ENCODE measurements around the gene HMCN1. TPM values are rescaled to one million over a fixed set of nuclear protein-coding genes. Genes with fewer than 3 reads are reported as not detected.

Gene HMCN1
- total and polyA plus RNA-seq, 4 donors = 3.2 to 149 (median 15.4) TPM

GRCh38 chr1:185874246-185874645, 140.1 kb downstream of the HMCN1 start:
- Histone ChIP-seq H3K36me3 (ENCODE audit: control insufficient read depth in 4 of 4, insufficient read depth in 4 of 4, low read length in 4 of 4) (no peaks in the 10 kb centered on the region), H3K9me3 (ENCODE audit: control insufficient read depth in 4 of 4, insufficient read depth in 3 of 4, low read length in 3 of 4) (no peaks in the 10 kb centered on the region), H3K4me3 (no peak overlapping the region), H3K27ac (ENCODE audit: low read depth in 1 of 2, low read length in 1 of 2) (no peak overlapping the region), H3K27me3 (ENCODE audit: control insufficient read depth in 3 of 3, insufficient read depth in 3 of 3, low read length in 2 of 3) (no peaks in the 10 kb centered on the region), H3K9ac (ENCODE audit: insufficient read depth in 1 of 2, low read length in 2 of 2) (no peak overlapping the region), H3K4me1 (ENCODE audit: control insufficient read depth in 5 of 5, insufficient read depth in 5 of 5, low read length in 5 of 5) (no peaks in the 10 kb centered on the region)
- ATAC-seq (ENCODE audit: insufficient read depth, low FRiP score) (no peak), DNase-seq (peak in 1 of 3 donors; percentile 6)
- TF ChIP-seq, protein P1, sequence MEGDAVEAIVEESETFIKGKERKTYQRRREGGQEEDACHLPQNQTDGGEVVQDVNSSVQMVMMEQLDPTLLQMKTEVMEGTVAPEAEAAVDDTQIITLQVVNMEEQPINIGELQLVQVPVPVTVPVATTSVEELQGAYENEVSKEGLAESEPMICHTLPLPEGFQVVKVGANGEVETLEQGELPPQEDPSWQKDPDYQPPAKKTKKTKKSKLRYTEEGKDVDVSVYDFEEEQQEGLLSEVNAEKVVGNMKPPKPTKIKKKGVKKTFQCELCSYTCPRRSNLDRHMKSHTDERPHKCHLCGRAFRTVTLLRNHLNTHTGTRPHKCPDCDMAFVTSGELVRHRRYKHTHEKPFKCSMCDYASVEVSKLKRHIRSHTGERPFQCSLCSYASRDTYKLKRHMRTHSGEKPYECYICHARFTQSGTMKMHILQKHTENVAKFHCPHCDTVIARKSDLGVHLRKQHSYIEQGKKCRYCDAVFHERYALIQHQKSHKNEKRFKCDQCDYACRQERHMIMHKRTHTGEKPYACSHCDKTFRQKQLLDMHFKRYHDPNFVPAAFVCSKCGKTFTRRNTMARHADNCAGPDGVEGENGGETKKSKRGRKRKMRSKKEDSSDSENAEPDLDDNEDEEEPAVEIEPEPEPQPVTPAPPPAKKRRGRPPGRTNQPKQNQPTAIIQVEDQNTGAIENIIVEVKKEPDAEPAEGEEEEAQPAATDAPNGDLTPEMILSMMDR (IDR thresholded peaks at IDR 0.05; ENCODE audit: control extremely low read depth, extremely low read depth) = no peak
- WGBS, 2 donors = 97% methylated on average over 2 of the region's 2 CpGs

DNA sequence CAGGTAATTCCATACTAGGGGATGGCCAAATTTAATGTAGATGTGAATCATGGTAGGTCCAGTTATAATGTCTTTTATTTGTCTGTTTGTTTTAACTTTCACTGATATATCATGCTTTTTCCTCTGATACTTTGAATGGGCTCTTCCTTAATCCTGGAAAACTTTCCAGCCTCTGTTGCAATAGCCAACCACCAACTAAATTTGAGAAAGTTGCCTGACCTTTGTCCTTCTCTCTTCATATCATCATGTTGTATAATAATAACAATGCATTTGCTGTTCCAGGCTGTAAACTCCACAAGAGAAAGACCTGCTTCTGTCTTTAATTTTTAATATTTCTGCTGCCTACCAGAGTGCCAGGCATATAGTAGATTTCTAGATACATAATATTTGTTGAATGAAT, 146.1 kb downstream of the HMCN1 start:
- Histone ChIP-seq H3K4me3 (no peak overlapping the region), H3K27ac (ENCODE audit: low read depth in 1 of 2, low read length in 1 of 2) (no peak overlapping the region), H3K36me3 (ENCODE audit: control insufficient read depth in 4 of 4, insufficient read depth in 4 of 4, low read length in 4 of 4) (no peaks in the 10 kb centered on the region), H3K4me1 (ENCODE audit: control insufficient read depth in 5 of 5, insufficient read depth in 5 of 5, low read length in 5 of 5) (no peaks in the 10 kb centered on the region), H3K9me3 (ENCODE audit: control insufficient read depth in 4 of 4, insufficient read depth in 3 of 4, low read length in 3 of 4) (peaks cover 0 to 1% (median 0%) of the 10 kb centered on the region in 4 donors), H3K27me3 (ENCODE audit: control insufficient read depth in 3 of 3, insufficient read depth in 3 of 3, low read length in 2 of 3) (no peaks in the 10 kb centered on the region), H3K9ac (ENCODE audit: insufficient read depth in 1 of 2, low read length in 2 of 2) (no peak overlapping the region)
- DNase-seq (no peak), ATAC-seq (ENCODE audit: insufficient read depth, low FRiP score) (no peak)
- TF ChIP-seq, protein P1 (IDR thresholded peaks at IDR 0.05; ENCODE audit: control extremely low read depth, extremely low read depth) = no peak

- 90 to 92% methylated on average over 7 of the region's 7 CpGs for WGBS, 2 donors
- H3K4me1 ChIP-seq (ENCODE audit: control insufficient read depth in 5 of 5, insufficient read depth in 5 of 5, low read length in 5 of 5) = no peaks in the 10 kb centered on the region
- no peak overlapping the region for H3K27ac ChIP-seq (ENCODE audit: low read depth in 1 of 2, low read length in 1 of 2)
- peaks cover 0 to 1% (median 0%) of the 10 kb centered on the region in 4 donors for H3K9me3 ChIP-seq (ENCODE audit: control insufficient read depth in 4 of 4, insufficient read depth in 3 of 4, low read length in 3 of 4)
- H3K36me3 ChIP-seq (ENCODE audit: control insufficient read depth in 4 of 4, insufficient read depth in 4 of 4, low read length in 4 of 4) = no peaks in the 10 kb centered on the region
- no peaks in the 10 kb centered on the region for H3K27me3 ChIP-seq (ENCODE audit: control insufficient read depth in 3 of 3, insufficient read depth in 3 of 3, low read length in 2 of 3)
- H3K9ac ChIP-seq (ENCODE audit: insufficient read depth in 1 of 2, low read length in 2 of 2) = no peak overlapping the region
- DNase-seq = no peak
- no peak for ATAC-seq (ENCODE audit: insufficient read depth, low FRiP score)
- H3K4me3 ChIP-seq = no peak overlapping the region
- TF ChIP-seq, protein P1 (IDR thresholded peaks at IDR 0.05; ENCODE audit: control extremely low read depth, extremely low read depth) = no peak
Observed at GRCh38 chr1:185880779-185881333, 146.7 kb downstream of the HMCN1 start.

DNA sequence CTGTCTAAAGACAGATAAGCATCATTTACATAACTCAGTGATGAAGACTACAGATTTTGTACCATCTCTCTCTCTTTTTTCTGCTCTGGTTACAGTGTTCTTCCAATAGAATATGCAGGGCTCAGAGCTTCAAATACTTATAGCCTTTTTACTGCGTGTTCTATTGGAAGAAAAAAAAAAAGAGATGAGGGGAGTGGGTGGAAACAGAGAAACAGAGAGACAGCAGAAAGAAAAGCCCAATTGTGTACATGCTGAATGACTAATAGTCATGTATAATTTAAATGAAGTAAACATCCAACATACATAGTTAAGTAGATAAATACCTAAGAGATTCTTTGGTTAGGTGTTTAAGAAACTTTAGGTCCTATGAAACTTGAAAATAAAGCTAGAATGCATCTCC, 151.9 kb downstream of the HMCN1 start:
- WGBS, 2 donors = 79 to 86% methylated on average over 1 of the region's 1 CpG
- DNase-seq (no peak), ATAC-seq (ENCODE audit: insufficient read depth, low FRiP score) (no peak)

More for the DNA sequence above, 151.9 kb downstream of the HMCN1 start:
- Histone ChIP-seq H3K36me3 (ENCODE audit: control insufficient read depth in 4 of 4, insufficient read depth in 4 of 4, low read length in 4 of 4) (no peaks in the 10 kb centered on the region), H3K9ac (ENCODE audit: insufficient read depth in 1 of 2, low read length in 2 of 2) (no peak overlapping the region), H3K4me1 (ENCODE audit: control insufficient read depth in 5 of 5, insufficient read depth in 5 of 5, low read length in 5 of 5) (no peaks in the 10 kb centered on the region), H3K9me3 (ENCODE audit: control insufficient read depth in 4 of 4, insufficient read depth in 3 of 4, low read length in 3 of 4) (no peaks in the 10 kb centered on the region), H3K4me3 (no peak overlapping the region), H3K27me3 (ENCODE audit: control insufficient read depth in 3 of 3, insufficient read depth in 3 of 3, low read length in 2 of 3) (no peaks in the 10 kb centered on the region), H3K27ac (ENCODE audit: low read depth in 1 of 2, low read length in 1 of 2) (no peak overlapping the region)
- TF ChIP-seq, protein P1 (IDR thresholded peaks at IDR 0.05; ENCODE audit: control extremely low read depth, extremely low read depth) = no peak

All from lung (tissue), 12 donors.